GM21825 (cell line): ENCODE results near the gene FAM169A.
"Not testable (repeated sequence)": the region's sequence is repeated elsewhere in the genome, so short reads cannot be mapped to it uniquely, and the experiment has no call there.

Source experiments
- ATAC-seq: cut with Tn5 transposase; IDR thresholded peaks from one replicate; pipeline ENCODE4 v1.9.1; 2021; ENCODE audit warnings: mild to moderate bottlenecking, moderate library complexity; ENCODE audit not compliant: unreplicated experiment

FAM169A gene, protein sequence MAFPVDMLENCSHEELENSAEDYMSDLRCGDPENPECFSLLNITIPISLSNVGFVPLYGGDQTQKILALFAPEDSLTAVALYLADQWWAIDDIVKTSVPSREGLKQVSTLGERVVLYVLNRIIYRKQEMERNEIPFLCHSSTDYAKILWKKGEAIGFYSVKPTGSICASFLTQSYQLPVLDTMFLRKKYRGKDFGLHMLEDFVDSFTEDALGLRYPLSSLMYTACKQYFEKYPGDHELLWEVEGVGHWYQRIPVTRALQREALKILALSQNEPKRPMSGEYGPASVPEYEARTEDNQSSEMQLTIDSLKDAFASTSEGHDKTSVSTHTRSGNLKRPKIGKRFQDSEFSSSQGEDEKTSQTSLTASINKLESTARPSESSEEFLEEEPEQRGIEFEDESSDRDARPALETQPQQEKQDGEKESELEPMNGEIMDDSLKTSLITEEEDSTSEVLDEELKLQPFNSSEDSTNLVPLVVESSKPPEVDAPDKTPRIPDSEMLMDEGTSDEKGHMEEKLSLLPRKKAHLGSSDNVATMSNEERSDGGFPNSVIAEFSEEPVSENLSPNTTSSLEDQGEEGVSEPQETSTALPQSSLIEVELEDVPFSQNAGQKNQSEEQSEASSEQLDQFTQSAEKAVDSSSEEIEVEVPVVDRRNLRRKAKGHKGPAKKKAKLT

DNA sequence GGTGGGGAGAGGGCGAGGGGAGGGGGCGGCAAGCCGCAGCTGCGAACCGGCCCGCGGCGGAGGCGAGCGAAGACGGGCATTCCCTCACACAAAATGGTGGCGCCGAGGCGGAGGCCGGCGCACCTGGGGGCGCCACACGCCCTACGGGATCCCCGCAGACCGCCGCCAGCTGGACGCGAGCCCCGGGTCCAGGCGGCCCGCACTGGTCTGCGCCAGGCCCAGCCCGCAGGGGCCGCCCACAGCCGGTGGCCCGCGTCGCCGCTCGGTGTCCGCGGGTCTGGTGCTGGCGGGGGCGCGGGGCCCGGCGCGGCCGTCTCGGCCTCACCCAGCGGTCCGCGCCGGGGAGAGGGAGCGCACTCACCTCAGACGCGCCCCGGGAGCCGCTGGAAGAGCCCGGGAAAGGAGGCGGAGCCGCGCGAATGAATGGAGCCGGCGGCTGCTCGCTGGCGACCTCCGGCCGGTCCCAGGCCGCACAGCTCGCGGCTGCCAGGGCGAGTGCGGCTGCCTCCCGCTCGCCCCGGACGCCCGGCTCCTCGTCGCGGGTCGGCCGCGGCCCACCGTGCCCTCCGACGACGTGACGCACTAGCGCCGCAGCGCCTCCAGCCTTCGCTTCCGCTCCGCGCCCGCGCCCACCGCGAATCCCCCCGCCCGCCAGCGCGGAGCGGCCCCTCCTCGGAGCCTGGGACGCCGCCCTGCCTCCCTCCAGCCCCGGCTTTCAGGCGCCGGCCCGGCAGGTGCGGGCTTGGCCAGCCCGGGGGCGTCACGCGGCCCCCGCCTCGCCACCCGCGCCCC, at the start of gene FAM169A:
TSS of gene FAM169A (minus strand) at position 584 of the 792 bp plus-strand sequence. CDS start 24,711 bp downstream, outside the sequence.
- peak; percentile 45 for ATAC-seq

DNA sequence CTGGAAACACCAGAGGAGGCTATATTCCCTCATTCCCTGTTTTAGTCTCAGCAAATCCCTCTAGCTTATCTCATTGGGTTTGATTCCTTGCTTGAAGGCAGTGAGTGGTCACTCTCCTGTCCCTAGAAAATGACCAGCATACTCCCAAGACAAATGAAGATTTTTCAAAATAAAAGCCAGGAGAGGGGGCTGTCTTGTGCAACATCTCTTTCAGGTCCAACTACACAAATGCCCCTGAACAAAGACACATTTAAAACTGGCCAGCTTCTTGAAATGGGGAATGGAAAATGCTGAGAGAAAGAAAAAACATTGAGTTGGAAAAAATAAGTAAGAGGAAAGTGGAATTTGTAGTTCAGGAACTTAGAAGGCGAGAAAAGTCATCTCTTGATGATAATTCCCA, 49.3 kb upstream of the FAM169A start:
- ATAC-seq: no peak

DNA sequence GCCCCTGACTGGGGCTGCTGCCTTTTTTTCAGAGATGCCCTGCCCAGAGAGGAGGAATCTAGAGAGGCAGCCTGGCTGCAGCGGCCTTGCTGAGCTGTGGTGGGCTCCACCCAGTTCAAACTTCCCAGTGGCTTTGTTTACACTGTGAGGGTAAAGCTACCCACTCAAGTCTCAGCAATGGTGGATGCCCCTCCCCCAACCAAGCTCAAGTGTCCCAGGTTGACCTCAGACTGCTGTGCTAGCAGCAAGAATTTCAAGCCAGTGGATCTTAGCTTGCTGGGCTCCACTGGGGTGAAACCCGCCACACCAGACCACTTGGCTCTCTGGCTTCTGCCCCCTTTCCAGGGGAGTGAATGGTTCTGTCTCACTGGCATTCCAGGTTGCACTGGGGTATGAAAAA, 45.2 kb upstream of the FAM169A start:
- not testable (repeated sequence) for ATAC-seq

DNA sequence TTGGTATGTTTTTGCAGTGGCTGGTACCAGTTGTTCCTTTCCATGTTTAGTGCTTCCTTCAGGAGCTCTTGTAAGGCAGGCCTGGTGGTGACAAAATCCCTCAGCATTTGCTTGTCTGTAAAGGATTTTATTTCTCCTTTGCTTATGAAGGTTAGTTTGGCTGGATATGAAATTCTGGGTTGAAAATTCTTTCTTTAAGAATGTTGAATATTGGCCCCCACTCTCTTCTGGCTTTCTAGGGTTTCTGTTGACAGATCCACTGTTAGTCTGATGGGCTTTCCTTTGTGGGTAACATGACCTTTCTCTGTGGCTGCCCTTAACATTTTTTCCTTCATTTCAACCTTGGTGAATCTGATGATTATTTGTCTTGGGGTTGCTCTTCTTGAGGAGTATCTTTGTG, 43.7 kb upstream of the FAM169A start:
- ATAC-seq: not testable (repeated sequence)

DNA sequence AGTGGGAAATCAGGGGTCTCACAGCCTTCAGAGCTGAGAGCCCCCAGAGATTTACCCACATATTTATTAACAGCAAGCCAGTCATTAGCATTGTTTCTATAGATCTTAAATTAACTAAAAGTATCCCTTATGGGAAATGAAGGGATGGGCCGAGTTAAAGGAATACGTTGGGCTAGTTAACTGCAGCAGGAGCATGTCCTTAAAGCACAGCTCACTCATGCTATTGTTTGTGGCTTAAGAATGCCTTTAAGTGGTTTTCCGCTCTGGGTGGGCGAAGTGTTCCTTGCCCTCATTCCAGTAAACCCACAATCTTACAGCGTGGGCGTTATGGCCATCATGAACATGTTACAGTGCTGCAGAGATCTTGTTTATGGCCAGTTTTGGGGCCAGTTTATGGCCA, 42.0 kb upstream of the FAM169A start:
- ATAC-seq: not testable (repeated sequence)

DNA sequence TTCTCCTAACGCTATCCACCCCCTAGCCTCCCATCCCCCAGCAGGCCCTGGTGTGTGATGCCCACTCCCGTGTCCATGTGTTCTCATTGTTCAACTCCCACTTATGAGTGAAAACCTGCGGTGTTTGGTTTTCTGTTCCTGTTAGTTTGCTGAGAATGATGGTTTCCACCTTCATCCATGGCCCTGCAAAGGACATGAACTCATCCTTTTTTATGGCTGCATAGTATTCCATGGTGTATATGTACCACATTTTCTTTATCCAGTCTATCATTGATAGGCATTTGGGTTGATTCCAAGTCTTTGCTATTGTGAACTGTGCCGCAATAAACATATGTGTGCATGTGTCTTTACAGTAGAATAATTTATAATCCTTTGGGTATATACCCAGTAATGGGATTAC, 38.5 kb upstream of the FAM169A start:
- ATAC-seq: not testable (repeated sequence)

DNA sequence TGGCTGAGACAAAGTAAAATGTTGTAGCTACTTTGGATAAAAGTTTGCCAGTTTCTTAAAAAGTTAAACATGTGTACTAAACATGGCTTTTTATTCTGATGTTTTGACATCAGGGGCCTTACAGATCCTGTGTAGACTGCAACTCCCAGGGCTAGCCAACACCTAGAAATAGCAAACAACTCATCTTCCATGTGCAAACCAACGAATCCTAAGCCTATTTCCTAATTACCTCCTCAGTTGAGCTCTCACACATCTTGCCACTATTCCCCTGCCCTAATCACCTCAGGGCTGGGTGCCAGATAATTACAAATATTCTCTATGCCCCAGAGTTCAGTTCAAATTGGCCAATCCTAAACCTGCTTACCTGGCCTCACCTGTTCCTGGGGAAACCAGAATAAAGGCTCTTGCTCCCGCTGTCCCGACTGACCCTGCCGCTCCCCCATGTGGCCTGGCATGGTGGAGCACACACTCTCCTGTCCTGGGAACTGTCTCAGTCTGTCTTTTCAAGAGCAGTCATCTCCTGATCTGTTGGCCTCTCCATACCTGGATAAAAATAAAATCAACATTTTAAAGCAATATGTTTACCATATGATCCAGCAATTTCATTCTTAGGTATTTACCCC, 37.1 kb upstream of the FAM169A start:
- ATAC-seq: no peak

DNA sequence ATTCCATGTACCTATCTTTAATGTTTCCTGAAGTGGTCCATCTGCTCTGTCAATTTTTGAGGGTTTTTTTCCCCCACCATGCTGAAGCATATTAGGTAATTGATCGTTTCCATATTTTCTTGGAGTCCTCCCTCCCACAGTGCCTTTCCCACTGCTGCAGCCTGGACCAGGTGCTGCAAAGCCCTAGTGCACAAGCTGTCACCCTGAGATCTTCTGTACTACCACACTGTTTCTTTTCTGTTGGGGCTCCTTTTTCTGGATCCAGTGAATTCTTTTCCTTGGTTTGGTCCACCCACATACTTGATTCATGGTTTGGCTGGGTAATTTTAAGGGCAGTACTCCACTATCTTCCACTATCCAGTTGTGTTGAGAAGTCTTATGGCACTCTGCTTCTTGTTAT, 30.9 kb upstream of the FAM169A start:
- ATAC-seq: no peak

DNA sequence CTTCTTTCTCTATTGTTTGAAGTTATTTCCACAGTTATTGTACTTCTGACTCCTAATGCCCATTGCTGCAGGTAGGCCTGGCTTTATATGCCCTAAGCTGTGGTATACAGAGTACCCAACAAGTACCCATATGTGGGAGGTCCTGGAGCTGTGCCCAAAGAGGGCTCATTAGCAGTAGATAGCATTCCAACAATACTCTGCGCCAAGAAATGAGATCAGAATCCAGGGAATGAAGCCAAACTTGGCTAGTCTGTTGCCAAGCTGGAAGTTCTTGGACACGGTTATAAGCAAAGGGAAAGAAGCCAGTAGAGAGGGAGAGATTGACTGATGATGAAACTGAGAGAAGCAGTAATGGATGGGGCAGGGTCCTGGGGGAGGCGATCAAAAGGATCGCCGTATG, 29.7 kb upstream of the FAM169A start:
- ATAC-seq: no peak

DNA sequence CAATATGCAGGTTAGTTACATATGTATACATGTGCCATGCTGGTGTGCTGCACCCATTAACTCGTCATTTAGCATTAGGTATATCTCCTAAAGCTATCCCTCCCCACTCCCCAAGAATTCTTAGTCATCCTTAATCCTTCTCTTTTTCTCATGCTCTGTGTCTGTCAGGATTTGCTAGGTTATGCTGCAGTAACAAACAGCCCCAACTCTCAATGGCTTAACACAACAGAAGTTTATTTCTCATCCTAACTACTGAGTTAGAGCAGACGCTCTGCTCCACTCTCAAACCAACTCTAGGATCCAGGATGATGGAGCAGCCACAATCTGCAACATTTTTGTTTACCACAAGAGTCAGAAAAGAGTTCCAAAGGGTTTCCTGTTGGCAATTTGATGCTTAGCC, 28.2 kb upstream of the FAM169A start:
- ATAC-seq: no peak

DNA sequence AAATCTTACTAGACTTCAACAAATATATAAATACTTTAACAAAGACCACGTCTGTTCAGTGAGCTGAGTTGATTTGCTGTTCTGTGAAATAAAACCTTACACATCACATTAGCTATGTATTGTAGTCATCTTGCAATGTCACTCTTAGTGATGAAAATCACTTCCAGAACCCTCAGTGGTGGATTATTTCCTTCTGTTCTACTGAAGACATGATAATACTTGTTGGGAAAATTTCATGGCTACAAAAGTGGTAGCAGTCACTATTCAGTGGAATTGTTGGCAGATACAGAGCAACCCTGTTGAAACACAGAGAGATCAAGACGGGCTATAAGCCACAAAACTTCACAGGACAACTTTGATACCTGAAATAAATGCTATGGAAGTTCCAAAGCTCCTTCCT, 26.7 kb upstream of the FAM169A start:
- ATAC-seq: no peak

DNA sequence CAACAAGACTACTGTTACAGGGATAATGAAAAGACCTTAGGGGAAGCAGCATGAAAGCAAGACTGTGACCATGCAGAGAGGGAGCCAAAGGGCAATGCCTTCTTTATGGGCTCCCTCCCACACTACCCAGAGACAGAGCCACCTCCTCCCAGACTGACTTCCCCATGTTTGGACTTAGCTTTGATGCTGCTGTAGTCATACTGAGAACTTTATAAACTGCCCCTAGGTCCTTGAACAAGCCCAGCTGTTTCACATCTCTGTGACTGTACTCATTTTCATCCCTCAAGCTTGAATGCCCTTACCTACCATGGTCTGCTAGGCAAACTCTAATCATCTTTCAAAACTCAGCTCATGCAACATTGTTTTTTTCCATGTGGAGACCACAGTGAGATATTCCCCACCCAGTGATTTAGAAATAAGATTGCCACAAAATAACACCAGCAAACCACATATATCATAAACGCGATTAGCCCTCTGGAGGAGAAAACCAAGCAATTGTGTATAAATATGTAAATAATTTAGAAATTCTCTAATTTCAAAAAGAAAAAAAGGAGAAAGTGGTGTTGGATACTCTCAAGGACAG, 23.4 kb upstream of the FAM169A start:
- no peak for ATAC-seq

DNA sequence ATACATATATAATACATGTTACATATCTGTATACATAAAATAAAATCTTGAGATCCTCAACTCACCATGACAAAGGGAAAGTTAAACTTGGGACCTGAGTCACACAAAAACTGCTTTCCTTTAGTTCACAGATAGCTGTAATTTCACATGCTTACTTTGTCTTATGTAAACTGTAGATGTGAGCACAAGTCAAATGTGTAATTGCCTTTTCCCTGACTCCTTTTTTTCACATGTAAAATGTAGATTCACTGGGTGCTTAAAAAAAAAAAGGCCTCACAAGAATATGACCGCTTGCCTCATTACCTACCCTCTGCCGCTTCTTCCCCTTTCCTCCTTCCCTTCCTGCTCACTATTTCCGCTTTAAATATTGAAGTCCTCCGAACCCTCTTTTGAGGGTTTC, 21.9 kb upstream of the FAM169A start:
- no peak for ATAC-seq

DNA sequence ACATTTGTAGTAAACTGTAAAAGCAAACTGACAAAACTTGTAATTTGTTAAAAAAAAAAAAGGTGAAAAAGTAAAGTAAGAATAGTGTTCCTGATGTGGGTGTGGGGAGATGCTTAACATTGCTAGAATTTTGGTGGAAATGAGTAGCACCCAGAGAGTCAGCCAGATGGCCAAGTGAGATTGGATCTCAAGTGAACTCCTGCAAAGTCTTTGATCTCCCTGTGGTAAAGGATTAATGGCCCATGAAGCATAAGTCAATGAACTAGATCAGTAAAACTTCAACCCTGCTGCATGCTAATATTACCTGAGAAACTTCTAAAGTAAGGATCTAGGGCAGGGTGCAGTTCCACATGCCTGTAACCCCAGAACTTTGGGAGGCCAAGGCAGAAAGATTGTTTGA, 19.0 kb upstream of the FAM169A start:
- no peak for ATAC-seq

DNA sequence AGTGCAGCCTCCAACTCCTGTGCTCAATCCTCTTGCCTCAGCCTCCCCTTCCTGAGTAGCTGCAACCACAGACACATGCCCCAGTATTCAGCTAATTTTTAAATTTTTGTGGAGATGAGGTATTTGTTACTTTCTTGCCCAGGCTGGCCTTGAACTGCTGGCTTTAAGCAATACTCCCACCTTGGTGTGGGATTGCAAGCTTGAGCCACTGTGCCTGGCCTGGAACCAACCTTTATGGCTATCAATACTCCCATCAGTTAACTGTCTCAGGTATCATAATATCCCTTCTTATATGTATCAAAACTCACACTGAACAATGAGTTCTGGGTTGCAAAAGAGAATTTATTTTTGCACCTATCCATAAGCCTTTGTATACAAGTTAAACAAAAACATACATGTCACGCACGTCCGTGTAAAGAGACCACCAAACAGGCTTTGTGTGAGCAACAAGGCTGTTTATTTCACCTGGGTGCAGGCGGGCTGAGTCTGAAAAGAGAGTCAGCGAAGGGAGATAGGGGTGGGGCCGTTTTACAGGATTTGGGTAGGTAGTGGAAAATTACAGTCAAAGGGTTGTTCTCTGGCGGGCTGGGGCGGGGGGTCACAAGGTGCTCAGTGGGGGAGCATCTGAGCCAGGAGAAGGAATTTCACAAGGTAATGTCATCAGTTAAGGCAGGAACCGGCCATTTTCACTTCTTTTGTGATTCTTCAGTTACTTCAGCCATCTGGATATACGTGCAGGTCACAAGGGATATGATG, 16.4 kb upstream of the FAM169A start:
- not testable (repeated sequence) for ATAC-seq

DNA sequence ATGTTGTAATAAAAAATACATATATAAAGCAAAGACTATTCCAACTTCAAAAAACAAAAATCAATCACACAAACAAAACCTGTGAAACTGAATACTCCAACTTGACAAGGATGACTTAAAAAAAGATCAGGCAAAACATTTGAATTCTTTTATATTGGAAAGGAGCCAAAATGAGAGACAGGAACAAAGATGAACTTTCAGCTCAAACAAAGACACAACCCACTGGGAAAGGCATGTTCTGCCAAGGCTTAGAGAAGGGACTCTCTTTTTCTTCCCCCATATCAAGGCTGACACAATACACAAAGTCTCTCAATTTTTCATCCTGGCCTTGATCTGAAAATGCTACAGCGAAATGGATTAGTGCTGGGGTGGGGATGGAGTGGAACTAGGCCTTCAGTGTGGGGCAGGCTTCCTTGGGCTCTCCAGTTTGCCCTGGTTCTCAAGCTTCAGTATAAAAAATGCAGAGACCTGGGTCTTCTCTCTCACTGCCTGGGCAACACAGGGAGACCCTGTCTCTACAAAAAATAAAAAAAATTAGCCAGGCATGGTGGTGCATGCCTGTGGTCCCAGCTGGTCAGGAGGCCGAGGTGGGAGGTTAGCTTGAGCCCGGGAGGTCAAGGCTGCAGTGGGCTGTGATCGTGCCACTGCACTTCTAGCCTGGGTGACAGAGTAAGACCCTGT, 11.6 kb upstream of the FAM169A start:
- no peak for ATAC-seq

DNA sequence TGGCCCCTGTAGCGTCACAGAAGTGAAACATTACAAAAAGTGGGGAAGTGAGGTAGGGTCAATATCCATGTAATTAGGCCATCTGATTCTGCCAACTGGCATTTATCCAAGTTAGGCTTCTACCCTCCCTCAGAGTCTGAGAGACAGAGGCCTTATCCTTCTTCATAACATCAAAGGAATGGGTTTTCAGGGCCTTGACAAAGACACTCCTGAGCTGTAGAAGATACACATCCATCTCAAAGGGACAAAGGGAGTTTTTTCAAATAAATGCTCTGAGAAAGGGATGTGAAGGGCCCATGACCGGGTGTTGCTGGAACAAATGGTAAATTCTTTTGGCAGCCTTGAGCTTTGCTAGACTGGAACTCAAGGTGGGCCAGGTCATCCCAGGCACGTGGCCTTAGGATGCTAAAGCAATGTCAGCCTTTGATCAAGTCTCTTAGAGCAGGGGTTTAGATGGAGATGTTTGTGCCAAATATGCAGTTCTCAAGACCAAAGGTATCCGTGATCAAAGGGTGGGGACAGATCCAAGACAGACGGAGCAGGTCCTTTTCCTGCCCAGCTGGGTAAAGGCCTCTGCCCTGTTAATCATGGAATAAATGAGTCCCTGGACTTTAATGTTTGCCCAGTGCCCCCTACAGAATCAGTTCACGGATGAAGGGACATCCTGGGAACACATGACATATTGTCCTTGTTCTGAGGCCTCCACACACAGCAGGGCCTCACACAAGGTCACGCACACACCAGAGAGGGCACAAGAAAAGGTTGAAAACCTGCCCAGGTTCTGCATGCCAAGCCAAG, 10.0 kb upstream of the FAM169A start:
- ATAC-seq: no peak

DNA sequence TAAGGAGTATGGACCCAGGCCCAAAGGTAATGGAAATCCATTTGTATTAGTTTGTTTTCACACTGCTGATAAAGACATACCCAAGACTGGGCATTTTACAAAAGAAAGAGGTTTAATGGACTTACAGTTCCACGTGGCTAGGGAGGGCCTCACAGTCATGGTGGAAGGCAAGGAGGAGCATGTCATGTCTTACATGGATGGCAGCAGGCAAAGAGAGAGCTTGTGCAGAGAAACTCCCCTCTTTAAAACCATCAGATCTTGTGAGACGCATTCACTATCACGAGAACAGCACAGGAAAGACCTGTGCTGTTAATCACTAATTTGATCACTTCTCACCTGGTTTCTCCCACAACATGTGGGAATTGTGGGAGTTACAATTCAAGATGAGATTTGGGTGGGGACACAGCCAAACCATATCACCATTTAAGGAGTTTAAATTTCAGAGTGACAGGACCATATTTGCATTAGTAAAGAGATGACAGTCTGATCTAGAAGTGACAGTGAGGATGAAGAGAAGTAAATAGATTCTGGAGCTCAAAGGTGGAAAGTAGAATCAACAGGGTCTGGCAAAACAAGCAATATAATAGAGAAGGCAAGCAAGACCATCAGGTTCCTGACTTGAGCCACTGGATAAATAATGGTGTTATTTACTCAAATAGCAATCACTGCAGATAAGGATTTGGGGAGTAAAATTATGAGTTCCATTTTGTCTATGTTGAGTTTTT, 7.5 kb upstream of the FAM169A start:
- no peak for ATAC-seq
